CD8-positive, alpha-beta memory T cell (primary cell): ENCODE results near the gene IPP. TPM values are rescaled to one million over a fixed set of nuclear protein-coding genes. Genes with fewer than 3 reads are reported as not detected.

Experiments used
- CTCF ChIA-PET: fragments of 350-600 bp; sonication (Branson Sonifier 250); formaldehyde crosslinking; loops from one replicate; lab custom pipeline; 2021; ENCODE audit warnings: antibody characterized with exemption; lab: Charles Lee
- POLR2A ChIA-PET: fragments of 350-600 bp; sonication (Branson Sonifier 250); formaldehyde crosslinking; loops from one replicate; lab custom pipeline; 2021; ENCODE audit warnings: antibody characterized with exemption; lab: Charles Lee
- DNase-seq, 5 donors: peaks; one replicate each; pipeline versions ENCODE4 v3.0.0 to v3.0.0-alpha.2; 2020 to 2022; ENCODE audit warnings: mixed read lengths in 1 of 5
- H3K27ac ChIP-seq: one replicate; pipeline ENCODE4 v1.7.0; 2013; ENCODE audit warnings: low read depth, mild to moderate bottlenecking, low read length, moderate library complexity
- H3K27me3 ChIP-seq: 2 replicates; pipeline ENCODE4 v1.7.0; 2013; ENCODE audit warnings: low read length, mild to moderate bottlenecking; ENCODE audit not compliant: insufficient read depth, poor library complexity, severe bottlenecking
- H3K36me3 ChIP-seq: 2 replicates; pipeline ENCODE4 v1.7.0; 2013; ENCODE audit warnings: mild to moderate bottlenecking, low read length, moderate library complexity; ENCODE audit not compliant: insufficient read depth
- H3K4me1 ChIP-seq: 2 replicates; pipeline ENCODE4 v1.7.0; 2013; ENCODE audit warnings: mild to moderate bottlenecking, low read length, moderate library complexity; ENCODE audit not compliant: insufficient read depth
- H3K4me3 ChIP-seq: 2 replicates; pipeline ENCODE4 v1.7.0; 2013; ENCODE audit warnings: mild to moderate bottlenecking, low read length
- H3K9me3 ChIP-seq: 2 replicates; pipeline ENCODE4 v1.7.0; 2013; ENCODE audit warnings: mild to moderate bottlenecking, low read length
- H3K27ac Mint-ChIP-seq, 8 donors: one replicate each; pipeline ENCODE4 v1.8.0; 2020 to 2021; ENCODE audit warnings: mixed read lengths in 8 of 8, mild to moderate bottlenecking in 6 of 8, inconsistent platforms in 3 of 8, moderate library complexity in 3 of 8
- H3K27me3 Mint-ChIP-seq, 2 donors: one replicate each; pipeline ENCODE4 v1.8.0; 2020 to 2021; ENCODE audit warnings: mixed read lengths in 2 of 2, mild to moderate bottlenecking in 1 of 2, moderate library complexity in 1 of 2
- H3K36me3 Mint-ChIP-seq, 3 donors: one replicate each; pipeline ENCODE4 v1.8.0; 2020 to 2021; ENCODE audit warnings: mixed read lengths in 3 of 3, inconsistent platforms in 1 of 3, mild to moderate bottlenecking in 1 of 3
- H3K4me1 Mint-ChIP-seq, 3 donors: one replicate each; pipeline ENCODE4 v1.8.0; 2020 to 2021; ENCODE audit warnings: mixed read lengths in 3 of 3, inconsistent platforms in 1 of 3, mild to moderate bottlenecking in 1 of 3
- H3K4me3 Mint-ChIP-seq, 7 donors: one replicate each; pipeline ENCODE4 v1.8.0; 2020 to 2021; ENCODE audit warnings: mixed read lengths in 7 of 7, mild to moderate bottlenecking in 6 of 7, moderate library complexity in 4 of 7, inconsistent platforms in 2 of 7
- H3K9me3 Mint-ChIP-seq, 5 donors: one replicate each; pipeline ENCODE4 v1.8.0; 2020 to 2022; ENCODE audit warnings: mixed read lengths in 5 of 5, mild to moderate bottlenecking in 3 of 5, moderate library complexity in 2 of 5, inconsistent platforms in 1 of 5
- polyA plus RNA-seq: library from polyadenylated mRNA; unstranded; fragments of 300-500 nt; fragmentation: Illumina TruSeq; gene quantifications from one replicate; pipeline ENCODE4 v1.2.3, GENCODE V29; 2021
- total RNA-seq, 2 experiments: library from RNA; stranded (reverse); gene quantifications; one replicate each; pipeline ENCODE4 v1.2.3, GENCODE V29; 2021

The IPP gene
- total and polyA plus RNA-seq, 3 experiments from 2014 or later, result 15.0 to 19.4 (median 18.3) TPM

- Mint-ChIP-seq H3K4me3 (peak within 1 kb of the TSS; percentile 98 to 100 (median 100)), H3K36me3 (peaks cover 0 to 41% (median 3%) of the 10 kb centered on the region in 3 donors), H3K4me1 (peaks cover 48 to 74% (median 62%) of the 10 kb centered on the region in 3 donors), H3K27ac (peak within 1 kb of the TSS; percentile 98 to 100 (median 99)), H3K9me3 (no peaks in the 10 kb centered on the region), H3K27me3 (peaks cover 0 to 7% of the 10 kb centered on the region in 2 donors)
- H3K4me1 ChIP-seq, result peaks cover 55% of the 10 kb centered on the region
- CTCF ChIA-PET, result interaction anchor here (1.0 to 1.4 kb wide), 4 partner anchors 8 to 674 kb away, joined by 3 read pairs; partner anchors contain the start of gene UROD
- H3K27me3 ChIP-seq, result no peaks in the 10 kb centered on the region
- POLR2A ChIA-PET, result interaction anchor here (0.5 to 1.7 kb wide), 13 partner anchors 8 to 965 kb away, joined by 3 to 11 read pairs (median 4); partner anchors contain the start of genes EIF2B3, IPP, MUTYH and NASP
- H3K4me3 ChIP-seq, result peak within 1 kb of the TSS; percentile 85
- H3K36me3 ChIP-seq, result no peaks in the 10 kb centered on the region
- H3K27ac ChIP-seq, result peak within 1 kb of the TSS; percentile 94
- no peaks in the 10 kb centered on the region for H3K9me3 ChIP-seq
- peak; percentile 95 to 98 (median 97) for DNase-seq
These were observed 64.0 kb downstream of the IPP start, which contains the start of gene GPBP1L1 for GRCh38 chr1:45686288-45687013. Gene GPBP1L1, minus strand, starts transcription at chr1:45686533. Its CDS starts 27,446 bp downstream, at chr1:45659087.

GRCh38 chr1:45686015-45686287 lies 64.5 kb downstream of the IPP start:
- peak in 3 of 5 donors; percentile 47 to 80 (median 56) for DNase-seq
- Mint-ChIP-seq H3K27ac (peak overlapping the region; percentile 98 to 100 (median 99)), H3K27me3 (peaks cover 0 to 7% of the 10 kb centered on the region in 2 donors), H3K9me3 (no peaks in the 10 kb centered on the region), H3K4me3 (peak overlapping the region; percentile 98 to 100 (median 100)), H3K36me3 (peaks cover 0 to 40% (median 2%) of the 10 kb centered on the region in 3 donors), H3K4me1 (peaks cover 51 to 78% (median 64%) of the 10 kb centered on the region in 3 donors)
- H3K4me1 ChIP-seq, result peaks cover 59% of the 10 kb centered on the region
- no peaks in the 10 kb centered on the region for H3K9me3 ChIP-seq
- POLR2A ChIA-PET, result interaction anchor here (0.7 to 1.7 kb wide), 11 partner anchors 9 to 964 kb away, joined by 3 to 11 read pairs (median 5); partner anchors contain the start of genes EIF2B3, IPP, MUTYH and NASP
- CTCF ChIA-PET, result interaction anchor here (0.8 to 1.4 kb wide), 5 partner anchors 9 to 674 kb away, joined by 3 read pairs; partner anchors contain the start of gene UROD
- H3K36me3 ChIP-seq, result no peaks in the 10 kb centered on the region
- H3K27me3 ChIP-seq, result no peaks in the 10 kb centered on the region
- peak overlapping the region; percentile 92 for H3K27ac ChIP-seq
- peak overlapping the region; percentile 85 for H3K4me3 ChIP-seq

DNA sequence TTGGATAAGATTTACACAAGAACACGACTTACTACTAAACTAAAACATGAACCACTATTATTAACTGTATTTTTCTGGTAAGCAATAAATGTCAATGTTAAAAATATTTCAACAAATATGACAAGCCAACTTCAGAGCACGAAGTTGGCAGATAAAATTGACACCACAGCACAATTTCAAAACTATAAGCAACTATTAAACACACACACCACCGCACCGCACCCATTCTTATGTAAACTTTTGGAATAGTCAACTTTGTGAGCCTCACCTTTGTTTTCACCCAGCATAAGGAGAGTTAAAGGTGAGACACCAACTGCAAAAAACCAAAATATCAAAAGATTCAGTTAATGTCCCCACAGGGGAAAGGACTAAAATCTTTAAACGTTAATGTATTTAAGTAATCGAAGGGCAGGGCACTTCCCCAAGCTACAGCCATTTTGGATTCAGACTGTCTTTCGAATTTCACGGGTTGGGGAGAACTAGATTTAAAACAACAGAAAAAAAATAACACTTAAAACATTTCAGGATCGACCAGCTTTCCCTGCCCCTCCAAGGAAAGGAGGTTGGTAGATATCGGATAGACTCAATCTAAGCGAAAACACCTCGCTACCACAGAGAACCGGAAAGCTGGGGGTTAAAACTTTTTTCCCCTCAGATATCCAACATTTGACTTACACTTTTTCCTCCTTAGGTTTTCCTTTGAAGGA lies 65.0 kb downstream of the IPP start:
- peak overlapping the region; percentile 92 for H3K27ac ChIP-seq
- peak overlapping the region; percentile 98 to 100 (median 100) for H3K4me3 Mint-ChIP-seq
- peaks cover 0 to 7% of the 10 kb centered on the region in 2 donors for H3K27me3 Mint-ChIP-seq
- H3K36me3 Mint-ChIP-seq, result peaks cover 0 to 42% (median 0%) of the 10 kb centered on the region in 3 donors
- peak in 1 of 5 donors; percentile 5 for DNase-seq
- peaks cover 64% of the 10 kb centered on the region for H3K4me1 ChIP-seq
- ChIA-PET CTCF (interaction anchor here (0.7 to 1.4 kb wide), 6 partner anchors 8 to 673 kb away, joined by 3 read pairs; partner anchors contain the start of gene UROD), POLR2A (interaction anchor here (0.8 to 1.7 kb wide), 9 partner anchors 9 to 964 kb away, joined by 3 to 11 read pairs (median 5); partner anchors contain the start of genes EIF2B3, IPP, MUTYH and NASP)
- H3K4me3 ChIP-seq, result peak overlapping the region; percentile 85
- H3K36me3 ChIP-seq, result no peaks in the 10 kb centered on the region
- H3K9me3 ChIP-seq, result no peaks in the 10 kb centered on the region
- H3K27ac Mint-ChIP-seq, result peak overlapping the region; percentile 98 to 100 (median 99)
- H3K4me1 Mint-ChIP-seq, result peaks cover 56 to 78% (median 65%) of the 10 kb centered on the region in 3 donors
- H3K27me3 ChIP-seq, result no peaks in the 10 kb centered on the region
- H3K9me3 Mint-ChIP-seq, result no peaks in the 10 kb centered on the region

DNA sequence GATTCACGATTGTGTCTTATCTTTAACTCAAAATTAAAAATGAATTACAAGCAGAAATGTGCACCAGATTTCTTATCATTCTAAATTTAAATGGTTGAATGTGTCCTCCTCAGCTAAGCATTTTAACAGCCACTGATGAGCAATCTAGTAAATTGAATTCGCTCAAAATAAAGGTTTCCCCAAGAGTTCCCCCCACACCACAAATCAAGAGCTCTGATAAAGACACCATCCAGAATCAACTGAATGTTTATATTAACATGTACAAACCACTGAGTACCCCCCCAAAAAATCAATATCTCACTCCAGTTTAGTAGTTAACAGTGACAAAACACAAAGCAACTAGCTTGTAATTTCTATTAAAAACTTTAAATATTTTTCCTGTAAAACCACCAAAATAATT lies 66.1 kb downstream of the IPP start:
- ChIA-PET CTCF (interaction anchor here (0.6 kb wide), 1 partner anchor 154 kb away, joined by 3 read pairs; no protein-coding TSS in a partner anchor), POLR2A (interaction anchor here (0.8 kb wide), 1 partner anchor 100 kb away, joined by 3 read pairs; no protein-coding TSS in a partner anchor)
- H3K4me1 ChIP-seq, result peaks cover 72% of the 10 kb centered on the region
- H3K27ac ChIP-seq, result peak overlapping the region; percentile 92
- Mint-ChIP-seq H3K4me3 (peak overlapping the region; percentile 43 to 100 (median 99)), H3K27me3 (peaks cover 0 to 7% of the 10 kb centered on the region in 2 donors), H3K27ac (peak overlapping the region in 3 of 8 donors; percentile 52 to 87 (median 77)), H3K4me1 (peaks cover 62 to 81% (median 70%) of the 10 kb centered on the region in 3 donors), H3K36me3 (peaks cover 0 to 40% (median 0%) of the 10 kb centered on the region in 3 donors), H3K9me3 (no peaks in the 10 kb centered on the region)
- H3K27me3 ChIP-seq, result no peaks in the 10 kb centered on the region
- no peaks in the 10 kb centered on the region for H3K36me3 ChIP-seq
- no peak for DNase-seq
- no peaks in the 10 kb centered on the region for H3K9me3 ChIP-seq
- H3K4me3 ChIP-seq, result no peak overlapping the region

DNA sequence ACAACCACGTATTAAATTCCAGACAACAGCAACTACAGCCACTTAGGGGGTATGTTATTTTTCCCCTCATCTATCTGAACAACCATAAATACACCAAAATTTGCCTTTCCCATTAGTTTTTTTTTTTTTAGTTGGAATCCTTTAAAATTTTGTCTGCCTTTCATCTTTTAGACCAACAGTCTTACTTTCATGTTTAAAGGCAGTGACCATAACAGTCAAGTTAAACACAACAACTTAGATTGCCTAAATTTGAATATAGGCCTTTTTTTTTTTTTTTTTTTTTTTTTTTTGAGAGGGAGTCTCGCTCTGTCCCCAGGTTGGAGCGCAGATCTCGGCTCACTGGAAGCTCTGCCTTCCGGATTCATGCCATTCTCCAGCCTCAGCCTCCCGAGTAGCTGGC lies 67.5 kb downstream of the IPP start:
- Histone ChIP-seq H3K4me3 (no peak overlapping the region), H3K9me3 (no peaks in the 10 kb centered on the region), H3K27ac (no peak overlapping the region), H3K27me3 (no peaks in the 10 kb centered on the region), H3K36me3 (no peaks in the 10 kb centered on the region), H3K4me1 (peaks cover 76% of the 10 kb centered on the region)
- peak overlapping the region in 3 of 7 donors; percentile 2 to 38 (median 32) for H3K4me3 Mint-ChIP-seq
- H3K4me1 Mint-ChIP-seq, result peaks cover 66 to 83% (median 77%) of the 10 kb centered on the region in 3 donors
- H3K9me3 Mint-ChIP-seq, result no peaks in the 10 kb centered on the region
- peaks cover 0 to 4% of the 10 kb centered on the region in 2 donors for H3K27me3 Mint-ChIP-seq
- no peak for DNase-seq
- CTCF ChIA-PET, result no interaction called here
- H3K36me3 Mint-ChIP-seq, result peaks cover 0 to 36% (median 0%) of the 10 kb centered on the region in 3 donors
- POLR2A ChIA-PET, result interaction anchor here (0.6 kb wide), 1 partner anchor 51 kb away, joined by 4 read pairs; no protein-coding TSS in a partner anchor
- no peak overlapping the region for H3K27ac Mint-ChIP-seq

- no peak overlapping the region for H3K4me3 ChIP-seq
- no peaks in the 10 kb centered on the region for H3K9me3 ChIP-seq
- no peaks in the 10 kb centered on the region for H3K9me3 Mint-ChIP-seq
- DNase-seq, result no peak
- H3K27ac Mint-ChIP-seq, result peak overlapping the region in 7 of 8 donors; percentile 27 to 47 (median 36)
- H3K36me3 ChIP-seq, result peaks cover 5% of the 10 kb centered on the region
- peak overlapping the region in 4 of 7 donors; percentile 24 to 57 (median 52) for H3K4me3 Mint-ChIP-seq
- H3K27ac ChIP-seq, result no peak overlapping the region
- H3K4me1 ChIP-seq, result peaks cover 81% of the 10 kb centered on the region
- H3K4me1 Mint-ChIP-seq, result peaks cover 65 to 95% (median 88%) of the 10 kb centered on the region in 3 donors
- no peaks in the 10 kb centered on the region for H3K27me3 ChIP-seq
- CTCF ChIA-PET, result no interaction called here
- POLR2A ChIA-PET, result interaction anchor here (1.0 kb wide), 1 partner anchor 8 kb away, joined by 3 read pairs; no protein-coding TSS in a partner anchor
- peaks cover 0 to 20% (median 0%) of the 10 kb centered on the region in 3 donors for H3K36me3 Mint-ChIP-seq
- no peaks in the 10 kb centered on the region for H3K27me3 Mint-ChIP-seq
These were observed 71.3 kb downstream of the IPP start for GRCh38 chr1:45679123-45679522.

- peaks cover 75% of the 10 kb centered on the region for H3K4me1 ChIP-seq
- peaks cover 69 to 96% (median 91%) of the 10 kb centered on the region in 3 donors for H3K4me1 Mint-ChIP-seq
- H3K36me3 Mint-ChIP-seq, result peaks cover 0 to 22% (median 0%) of the 10 kb centered on the region in 3 donors
- peak overlapping the region in 5 of 8 donors; percentile 27 to 64 (median 33) for H3K27ac Mint-ChIP-seq
- no peaks in the 10 kb centered on the region for H3K27me3 ChIP-seq
- peaks cover 5% of the 10 kb centered on the region for H3K36me3 ChIP-seq
- no peak overlapping the region for H3K27ac ChIP-seq
- no peaks in the 10 kb centered on the region for H3K9me3 ChIP-seq
- H3K27me3 Mint-ChIP-seq, result no peaks in the 10 kb centered on the region
- DNase-seq, result no peak
- ChIA-PET CTCF (no interaction called here), POLR2A (interaction anchor here (1.0 kb wide), 1 partner anchor 8 kb away, joined by 3 read pairs; no protein-coding TSS in a partner anchor)
- H3K9me3 Mint-ChIP-seq, result no peaks in the 10 kb centered on the region
- H3K4me3 ChIP-seq, result no peak overlapping the region
- H3K4me3 Mint-ChIP-seq, result peak overlapping the region in 5 of 7 donors; percentile 1 to 19 (median 6)
These were observed 72.0 kb downstream of the IPP start for GRCh38 chr1:45678489-45678888.
